GM21423 (cell line): ENCODE measurements around the gene SMARCA1.

Experiments
- ATAC-seq: cut with Tn5 transposase; IDR thresholded peaks from one replicate; pipeline ENCODE4 v1.9.1; 2021; ENCODE audit warnings: mild to moderate bottlenecking, moderate library complexity; ENCODE audit not compliant: unreplicated experiment

The SMARCA1 gene

GRCh38 chrX:129461801-129462456 lies 61.4 kb downstream of the SMARCA1 start:
- no peak for ATAC-seq

- no peak for ATAC-seq
These were observed 70.8 kb downstream of the SMARCA1 start for GRCh38 chrX:129452523-129452922.

GRCh38 chrX:129450123-129450522 lies 73.2 kb downstream of the SMARCA1 start:
- no peak for ATAC-seq

GRCh38 chrX:129449148-129449547 lies 74.1 kb downstream of the SMARCA1 start:
- no peak for ATAC-seq

GRCh38 chrX:129445436-129445835 lies 77.9 kb downstream of the SMARCA1 start:
- ATAC-seq: no peak

GRCh38 chrX:129433945-129434344 lies 89.3 kb downstream of the SMARCA1 start:
- no peak for ATAC-seq

GRCh38 chrX:129433461-129433860 lies 89.8 kb downstream of the SMARCA1 start:
- ATAC-seq: no peak

GRCh38 chrX:129427267-129427666 lies 96.0 kb downstream of the SMARCA1 start:
- no peak for ATAC-seq

- no peak for ATAC-seq
These were observed 100.1 kb downstream of the SMARCA1 start for GRCh38 chrX:129423191-129423590.

- no peak for ATAC-seq
These were observed 118.7 kb downstream of the SMARCA1 start for GRCh38 chrX:129404670-129405008.

- ATAC-seq: no peak
These were observed 119.2 kb downstream of the SMARCA1 start for GRCh38 chrX:129403974-129404669.
